Fibroblast of lung (primary cell): ENCODE results near the gene PCBP3. TPM values are rescaled to one million over a fixed set of nuclear protein-coding genes. Genes with fewer than 3 reads are reported as not detected.

Source experiments
- DNase-seq, 2 donors: peaks; one replicate each; pipeline versions ENCODE4 v3.0.0 to v3.0.0-alpha.2; 2010; ENCODE audit warnings: low read depth in 2 of 2
- H2AFZ ChIP-seq: 2 replicates; pipeline ENCODE4 v1.5.1; 2012; ENCODE audit warnings: low read length, control low read depth, inconsistent platforms
- H3K27ac ChIP-seq: 2 replicates; pipeline ENCODE4 v1.5.1; 2011; ENCODE audit warnings: low read length, control low read depth; ENCODE audit not compliant: insufficient read depth
- H3K27me3 ChIP-seq: 2 replicates; pipeline ENCODE4 v1.5.1; 2011; ENCODE audit warnings: mild to moderate bottlenecking, low read length; ENCODE audit not compliant: control insufficient read depth, insufficient read depth
- H3K36me3 ChIP-seq: 2 replicates; pipeline ENCODE4 v1.5.1; 2011; ENCODE audit warnings: low read length; ENCODE audit not compliant: control insufficient read depth, insufficient read depth
- H3K4me1 ChIP-seq: 2 replicates; pipeline ENCODE4 v1.5.1; 2011; ENCODE audit warnings: low read length; ENCODE audit not compliant: control insufficient read depth, insufficient read depth; ENCODE audit errors: extremely low read depth
- H3K4me2 ChIP-seq: 2 replicates; pipeline ENCODE4 v1.5.1; 2011; ENCODE audit warnings: low read length, control low read depth; ENCODE audit not compliant: insufficient read depth; ENCODE audit errors: extremely low read depth
- H3K4me3 ChIP-seq, 4 experiments: fragments of 200-600 bp in 1 of 4; sonication (generic) in 1 of 4; replicated peaks in 1 of 4; 2 replicates each; pipeline ENCODE4 v1.5.1; 2011 to 2016; ENCODE audit warnings: low read length in 4 of 4, low read depth in 3 of 4, mild to moderate bottlenecking in 3 of 4, control low read depth in 2 of 4, inconsistent platforms in 1 of 4, mixed read lengths in 1 of 4; ENCODE audit not compliant: insufficient read depth in 1 of 4; ENCODE audit errors: control extremely low read depth in 1 of 4
- H3K79me2 ChIP-seq: 2 replicates; pipeline ENCODE4 v1.5.1; 2012; ENCODE audit warnings: mild to moderate bottlenecking, low read length, inconsistent platforms; ENCODE audit not compliant: control insufficient read depth, insufficient read depth
- H3K9ac ChIP-seq: 2 replicates; pipeline ENCODE4 v1.5.1; 2011; ENCODE audit warnings: mild to moderate bottlenecking, low read length, control low read depth; ENCODE audit not compliant: insufficient read depth
- H3K9me3 ChIP-seq: 2 replicates; pipeline ENCODE4 v1.5.1; 2012; ENCODE audit warnings: low read depth, low read length; ENCODE audit not compliant: control insufficient read depth, insufficient read depth
- H4K20me1 ChIP-seq: 2 replicates; pipeline ENCODE4 v1.5.1; 2011; ENCODE audit warnings: low read length; ENCODE audit not compliant: control insufficient read depth, insufficient read depth; ENCODE audit errors: extremely low read depth
- CTCF ChIP-seq, 2 donors: IDR thresholded peaks in 1 of 2; conservative IDR thresholded peaks in 1 of 2; 1 replicate in 1 of 2; 2 replicates in 1 of 2; pipeline ENCODE4 v1.5.1; 2011 to 2012; ENCODE audit warnings: low read length in 2 of 2, control low read depth in 1 of 2, inconsistent platforms in 1 of 2, low read depth in 1 of 2, mild to moderate bottlenecking in 1 of 2
- EZH2 ChIP-seq: IDR thresholded peaks from 2 replicates; pipeline ENCODE4 v1.5.1; 2012; ENCODE audit warnings: low read length, control low read depth, mild to moderate bottlenecking; ENCODE audit errors: missing control alignments
- polyA plus RNA-seq, 2 donors: library from polyadenylated mRNA; depleted of rRNA in 1 of 2; stranded (reverse) in 1 of 2; unstranded in 1 of 2; fragments of >200 nt; gene quantifications; 2 replicates each; pipeline ENCODE4 v1.2.1, GENCODE V29; 2011 to 2012; ENCODE audit warnings: missing spikeins in 1 of 2
- total RNA-seq: library from RNA; depleted of rRNA; stranded (reverse); fragments of >200 nt; gene quantifications from 2 replicates; pipeline ENCODE4 v1.2.1, GENCODE V29; 2014

PCBP3 gene
- total and polyA plus RNA-seq, 2 donors (not counting 1 experiment from before 2014, with no cell fraction given), result 0.51 to 1.7 TPM

GRCh38 chr21:45825219-45825618, 181.7 kb downstream of the PCBP3 start:
- H3K9ac ChIP-seq, result no peak overlapping the region
- H3K4me3 ChIP-seq, result no peak overlapping the region
- H3K27me3 ChIP-seq, result peaks cover 5% of the 10 kb centered on the region
- H3K36me3 ChIP-seq, result no peaks in the 10 kb centered on the region
- H3K4me2 ChIP-seq, result no peak overlapping the region
- TF ChIP-seq CTCF (conservative IDR thresholded peaks at IDR 0.05 in 1 of 2, IDR thresholded peaks at IDR 0.05 in 1 of 2; ENCODE audit: low read depth in 1 of 2, low read length in 2 of 2) (no peak), EZH2 (no peak)
- no peaks in the 10 kb centered on the region for H3K4me1 ChIP-seq
- H2AFZ ChIP-seq, result no peak overlapping the region
- H3K27ac ChIP-seq, result no peak overlapping the region
- DNase-seq, result no peak
- no peaks in the 10 kb centered on the region for H3K9me3 ChIP-seq
- H3K79me2 ChIP-seq, result no peaks in the 10 kb centered on the region
- H4K20me1 ChIP-seq, result no peaks in the 10 kb centered on the region

GRCh38 chr21:45826676-45827301, 183.3 kb downstream of the PCBP3 start:
- Histone ChIP-seq H3K4me1 (no peaks in the 10 kb centered on the region), H3K27me3 (peaks cover 5% of the 10 kb centered on the region), H3K9me3 (no peaks in the 10 kb centered on the region), H3K27ac (no peak overlapping the region), H3K36me3 (no peaks in the 10 kb centered on the region), H2AFZ (no peak overlapping the region), H4K20me1 (no peaks in the 10 kb centered on the region), H3K9ac (no peak overlapping the region), H3K79me2 (no peaks in the 10 kb centered on the region), H3K4me3 (no peak overlapping the region), H3K4me2 (no peak overlapping the region)
- no peak for TF ChIP-seq CTCF (conservative IDR thresholded peaks at IDR 0.05 in 1 of 2, IDR thresholded peaks at IDR 0.05 in 1 of 2; ENCODE audit: low read depth in 1 of 2, low read length in 2 of 2)
- no peak for TF ChIP-seq EZH2
- no peak for DNase-seq

- Histone ChIP-seq H2AFZ (no peak overlapping the region), H3K9ac (no peak overlapping the region), H3K4me2 (no peak overlapping the region), H3K4me3 (no peak overlapping the region), H3K9me3 (no peaks in the 10 kb centered on the region), H4K20me1 (no peaks in the 10 kb centered on the region), H3K27ac (no peak overlapping the region), H3K79me2 (no peaks in the 10 kb centered on the region), H3K36me3 (no peaks in the 10 kb centered on the region), H3K27me3 (peaks cover 5% of the 10 kb centered on the region), H3K4me1 (no peaks in the 10 kb centered on the region)
- no peak for TF ChIP-seq EZH2
- no peak for TF ChIP-seq CTCF (conservative IDR thresholded peaks at IDR 0.05 in 1 of 2, IDR thresholded peaks at IDR 0.05 in 1 of 2; ENCODE audit: low read depth in 1 of 2, low read length in 2 of 2)
- DNase-seq, result no peak
Measured at GRCh38 chr21:45827302-45827692, 183.8 kb downstream of the PCBP3 start.
